ENCODE measurements around the gene KCNQ1.

KCNQ1 gene

DNA sequence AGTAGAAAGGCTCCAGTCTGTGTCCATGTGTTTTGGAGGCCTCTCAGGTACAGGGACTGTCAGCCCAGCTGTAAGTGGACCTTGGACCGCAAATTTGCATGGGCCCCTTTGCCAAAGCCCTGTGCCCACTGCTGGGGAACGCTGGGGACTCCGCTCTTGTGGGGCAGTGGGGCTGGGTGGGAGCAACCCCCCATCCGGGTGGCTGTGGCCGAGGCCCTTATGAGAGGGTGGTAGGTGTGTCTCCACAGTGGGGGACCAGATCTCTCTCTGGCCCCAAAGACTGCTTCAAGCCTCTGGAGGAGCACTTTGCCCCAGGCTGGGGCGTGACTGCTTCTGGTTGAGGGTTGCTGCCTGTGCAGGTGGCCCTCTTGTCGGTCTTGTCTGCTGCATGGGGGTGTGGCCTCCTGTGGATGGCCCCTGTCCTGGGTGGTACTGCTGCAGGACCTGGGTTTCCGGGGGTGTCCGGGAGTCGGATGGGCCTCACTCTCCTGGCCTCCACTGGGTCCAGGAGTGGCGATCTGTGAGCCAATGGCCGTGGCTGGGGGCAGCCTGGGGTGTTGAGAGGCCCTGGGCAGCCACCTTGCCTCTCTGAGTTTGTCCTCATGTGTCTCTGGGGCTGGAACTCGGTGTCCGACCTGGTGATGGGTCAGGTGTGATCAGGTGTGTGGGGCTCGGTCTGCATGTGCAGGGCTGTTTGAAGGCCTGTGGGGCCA lies 15.9 kb downstream of the KCNQ1 start:
- no peak for DNase-seq (ENCODE audit: low read depth in 2 of 3, low spot score in 1 of 3)

DNA sequence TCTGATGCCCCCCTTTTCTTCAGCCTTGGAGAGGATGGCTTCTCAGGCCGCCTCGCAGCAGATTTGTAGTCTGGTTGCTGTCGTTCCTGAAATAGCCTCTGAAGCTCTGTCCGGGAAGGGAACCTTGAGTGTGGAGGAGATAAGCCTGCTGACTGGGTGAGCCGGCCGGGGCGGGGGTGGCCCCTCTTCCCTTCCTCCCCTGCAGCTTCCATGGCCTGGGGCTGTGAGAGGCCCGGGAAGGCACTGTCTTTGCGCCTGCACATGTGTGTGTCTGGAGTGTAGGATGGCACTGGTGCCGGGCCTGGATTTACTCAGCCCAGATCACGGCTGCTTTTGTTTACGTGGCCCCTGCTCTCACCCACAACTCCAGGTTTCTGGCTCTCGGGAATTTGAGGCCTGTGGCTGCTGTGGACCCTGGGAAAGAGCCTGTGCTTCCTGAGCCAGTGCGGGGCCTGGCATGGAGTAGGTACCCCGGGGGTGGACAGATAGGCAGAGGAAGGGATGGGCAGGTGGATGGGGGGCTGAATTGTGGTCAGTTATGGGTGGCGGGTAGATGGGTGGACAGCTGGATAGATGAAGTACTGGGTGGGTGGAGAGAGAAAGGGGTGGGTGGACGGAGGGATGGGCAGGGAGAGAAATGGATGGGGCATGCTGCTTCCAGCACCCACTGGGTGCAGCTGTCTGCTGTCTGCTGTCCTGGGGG lies 16.6 kb downstream of the KCNQ1 start:
- no peak for DNase-seq (ENCODE audit: low read depth in 2 of 3, low spot score in 1 of 3)

- no peak for DNase-seq (ENCODE audit: low read depth in 2 of 3, low spot score in 1 of 3)
Measured at GRCh38 chr11:2461956-2462542, 17.2 kb downstream of the KCNQ1 start.

GRCh38 chr11:2462543-2462985 lies 17.8 kb downstream of the KCNQ1 start:
- DNase-seq (ENCODE audit: low read depth in 2 of 3, low spot score in 1 of 3), result no peak

DNA sequence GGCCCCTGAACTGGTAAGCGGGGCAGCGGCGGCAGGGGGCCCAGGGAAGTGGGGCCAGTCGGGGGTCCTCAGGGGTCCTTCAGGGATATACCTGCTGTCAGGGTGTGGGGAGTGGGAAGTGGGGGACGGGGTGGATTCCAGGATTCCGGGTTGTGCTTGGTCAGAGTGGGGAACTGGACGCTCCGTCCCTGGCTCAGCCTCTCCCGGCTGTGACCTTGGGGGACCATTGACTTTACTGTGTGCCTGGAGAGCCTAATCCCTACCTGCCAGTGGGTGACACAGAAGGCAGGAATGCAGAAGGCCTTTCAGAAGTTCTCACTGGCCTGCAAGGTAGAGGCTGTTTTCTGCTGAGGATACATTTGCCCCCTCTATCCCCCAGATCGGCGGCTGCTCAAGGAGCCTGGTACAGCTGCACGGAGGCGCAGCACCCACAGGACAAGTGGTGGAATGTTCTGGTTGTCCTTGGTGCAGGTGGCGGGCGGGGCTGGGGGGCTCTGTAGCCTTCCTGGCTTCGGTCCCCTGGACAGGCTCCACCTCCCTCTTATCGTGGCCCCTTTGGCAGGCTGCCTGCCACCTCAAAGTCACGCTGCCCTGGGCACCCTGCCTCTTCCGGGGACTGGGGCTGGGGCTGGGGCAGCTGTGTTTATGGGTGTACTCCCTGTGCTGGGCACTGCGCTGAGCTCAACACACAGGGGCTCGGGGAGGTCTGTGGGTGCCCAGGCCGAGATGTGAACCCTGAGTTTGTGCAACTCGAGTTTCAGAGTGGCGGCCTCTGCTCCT lies 18.4 kb downstream of the KCNQ1 start:
- no peak for DNase-seq (ENCODE audit: low read depth in 2 of 3, low spot score in 1 of 3)

GRCh38 chr11:2463766-2464277 lies 19.0 kb downstream of the KCNQ1 start:
- DNase-seq (ENCODE audit: low read depth in 2 of 3, low spot score in 1 of 3), result no peak

DNA sequence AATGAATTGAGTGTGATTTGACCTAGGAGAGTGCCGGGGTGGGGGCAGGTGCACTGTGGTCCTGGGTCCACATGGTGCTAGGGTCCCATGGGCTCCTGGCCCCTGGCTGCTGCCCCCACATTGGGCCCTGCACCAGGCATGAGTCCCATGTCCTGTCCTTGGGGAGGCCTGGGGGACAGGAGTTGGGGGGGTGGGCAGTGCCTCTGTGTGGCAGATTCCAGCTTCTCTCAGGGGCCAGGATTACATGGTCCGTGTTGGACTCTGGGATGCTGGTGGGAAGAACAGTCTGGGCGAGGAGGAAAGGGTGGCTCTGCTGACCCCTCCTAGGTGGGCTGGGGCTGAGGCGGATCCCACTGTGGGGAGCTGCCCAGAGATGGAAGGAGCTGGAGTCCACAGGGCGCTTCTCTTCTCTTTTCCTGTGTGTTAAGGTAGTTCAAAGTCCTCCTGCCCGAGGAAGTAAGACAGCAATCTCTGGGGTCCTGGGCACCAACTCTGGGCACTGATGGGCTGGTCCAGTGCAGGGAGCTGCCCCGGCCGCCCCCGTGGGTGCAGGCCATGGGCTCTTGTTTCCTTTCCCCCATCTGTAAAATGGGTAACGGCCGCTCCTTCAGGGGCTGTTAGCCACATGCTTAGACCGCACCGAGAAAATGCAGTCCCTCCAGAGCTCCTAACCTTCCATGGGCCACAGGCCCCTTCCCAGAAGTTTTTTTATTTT lies 19.8 kb downstream of the KCNQ1 start:
- DNase-seq (ENCODE audit: low read depth in 2 of 3, low spot score in 1 of 3), result no peak

GRCh38 chr11:2465202-2466068 lies 20.6 kb downstream of the KCNQ1 start:
- DNase-seq (ENCODE audit: low read depth in 2 of 3, low spot score in 1 of 3), result no peak

DNA sequence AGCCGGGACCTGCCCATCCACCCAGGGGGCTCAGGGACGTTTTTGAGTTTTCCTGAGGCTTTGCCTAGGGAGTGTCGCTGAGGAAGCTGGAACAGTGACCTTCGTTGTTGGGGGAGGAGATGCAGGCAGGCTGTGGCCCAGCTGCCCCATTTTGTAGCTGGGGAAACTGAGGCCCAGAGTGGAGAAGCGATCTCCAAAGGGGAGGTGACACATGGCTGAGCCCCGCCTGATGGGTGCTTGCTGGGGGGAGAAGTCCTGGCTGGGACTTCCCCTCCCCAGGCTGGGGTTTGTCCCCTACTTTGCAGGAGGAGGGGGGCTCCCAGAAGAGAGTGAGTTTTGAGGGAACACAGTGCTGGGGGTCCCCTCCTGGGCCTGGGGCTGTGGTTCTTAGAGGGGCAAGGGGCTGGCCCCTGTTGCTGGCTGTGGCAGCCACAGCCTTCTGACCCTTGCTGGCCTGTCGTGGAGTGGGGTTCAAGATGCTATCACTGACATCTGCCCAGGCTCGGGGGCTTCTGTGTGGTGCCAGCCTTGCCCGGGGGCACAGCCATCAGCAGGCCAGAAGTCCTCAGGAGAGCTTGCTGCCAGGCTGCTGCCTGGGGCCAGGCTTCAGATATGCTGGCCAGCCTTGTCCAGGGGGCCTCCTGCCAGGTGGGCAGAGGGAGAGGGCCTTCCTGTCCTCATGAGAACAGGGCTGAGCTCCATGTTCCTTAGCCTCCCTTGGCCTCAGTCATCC lies 21.4 kb downstream of the KCNQ1 start:
- no peak for DNase-seq (ENCODE audit: low read depth in 2 of 3, low spot score in 1 of 3)

DNA sequence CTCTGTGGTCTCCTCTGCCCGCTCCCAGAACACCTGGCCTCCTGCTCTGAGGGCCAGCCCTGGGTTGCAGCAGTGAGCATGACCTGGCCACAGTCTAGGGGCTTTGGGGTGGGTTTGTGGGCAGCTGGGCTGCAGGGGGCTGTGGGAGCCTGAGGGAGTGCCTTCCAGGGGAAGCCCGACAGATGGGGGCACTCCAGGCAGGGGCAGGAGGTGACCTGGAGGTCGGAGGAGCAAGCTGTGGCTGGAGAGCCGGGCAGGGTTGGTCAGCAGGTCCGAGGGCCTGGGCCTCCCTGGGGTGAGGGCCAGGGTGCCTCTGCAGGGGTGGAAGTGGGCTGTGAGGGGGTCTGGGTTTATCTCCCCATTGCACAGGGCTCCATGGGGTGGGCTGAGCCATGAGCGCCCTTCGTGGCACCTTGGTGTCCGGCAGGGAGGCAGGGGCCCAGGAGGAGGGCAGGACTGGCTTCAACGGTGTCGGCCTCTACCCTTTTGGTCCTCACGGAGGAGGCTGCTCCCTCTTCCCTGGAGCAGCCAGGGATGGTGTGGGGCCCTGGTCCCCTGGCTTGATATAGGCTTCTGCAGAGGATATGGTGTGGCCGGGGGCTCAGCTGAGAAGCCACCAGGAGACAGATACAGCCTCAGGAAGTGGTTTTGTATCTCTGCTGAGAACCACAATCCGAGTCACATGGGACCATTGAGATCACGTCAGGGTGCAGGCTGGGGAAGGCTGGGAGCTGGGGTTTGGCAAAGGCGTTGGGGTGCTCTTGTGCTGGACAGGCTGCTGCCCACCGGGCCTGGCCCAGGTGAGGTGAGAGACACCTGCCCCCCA lies 22.3 kb downstream of the KCNQ1 start:
- DNase-seq (ENCODE audit: low read depth in 2 of 3, low spot score in 1 of 3), result peak in 1 of 3 donors; percentile 43

DNA sequence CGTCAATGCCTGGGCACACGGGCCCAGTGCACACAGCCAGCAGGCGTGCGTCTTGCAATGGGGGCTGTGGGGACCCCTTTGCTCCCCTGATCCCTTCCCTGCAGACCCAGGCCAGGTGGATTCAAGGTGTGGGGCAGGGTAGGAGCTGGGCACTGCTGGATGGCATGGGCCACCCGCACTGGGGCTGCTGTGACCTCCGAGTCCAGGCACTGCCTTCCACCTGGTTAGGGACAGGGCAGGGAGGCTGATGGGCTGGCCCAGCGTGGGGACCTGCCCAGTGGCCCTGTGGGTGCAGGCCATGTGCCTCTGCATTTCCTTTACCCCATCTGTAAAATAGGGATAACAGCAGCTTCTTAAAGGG lies 22.9 kb downstream of the KCNQ1 start:
- DNase-seq (ENCODE audit: low read depth in 2 of 3, low spot score in 1 of 3), result no peak

GRCh38 chr11:2468363-2469235 lies 23.8 kb downstream of the KCNQ1 start:
- DNase-seq (ENCODE audit: low read depth in 2 of 3, low spot score in 1 of 3), result no peak

DNA sequence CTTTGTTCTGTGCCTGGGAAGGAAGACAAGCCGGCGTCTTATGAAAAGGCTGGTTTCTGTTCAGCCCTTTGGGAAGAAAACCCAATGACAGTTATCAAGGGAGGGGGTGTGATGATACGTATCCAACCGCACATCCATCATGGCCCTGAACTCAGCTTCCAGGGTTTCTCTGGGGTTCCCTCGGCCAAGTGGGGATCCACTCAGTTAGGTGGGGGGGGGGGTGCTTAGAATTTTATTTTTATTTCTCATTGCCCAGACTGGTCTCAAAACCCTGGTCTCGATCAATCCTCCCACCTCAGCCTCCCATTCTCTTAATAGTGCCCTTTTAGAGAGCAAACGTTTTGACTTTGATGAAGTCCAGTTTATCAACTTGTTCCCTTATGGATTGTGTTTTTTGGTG lies 25.7 kb downstream of the KCNQ1 start:
- no peak for DNase-seq (ENCODE audit: low read depth in 2 of 3, low spot score in 1 of 3)

GRCh38 chr11:2471048-2471803 lies 26.4 kb downstream of the KCNQ1 start:
- no peak for DNase-seq (ENCODE audit: low read depth in 2 of 3, low spot score in 1 of 3)

DNA sequence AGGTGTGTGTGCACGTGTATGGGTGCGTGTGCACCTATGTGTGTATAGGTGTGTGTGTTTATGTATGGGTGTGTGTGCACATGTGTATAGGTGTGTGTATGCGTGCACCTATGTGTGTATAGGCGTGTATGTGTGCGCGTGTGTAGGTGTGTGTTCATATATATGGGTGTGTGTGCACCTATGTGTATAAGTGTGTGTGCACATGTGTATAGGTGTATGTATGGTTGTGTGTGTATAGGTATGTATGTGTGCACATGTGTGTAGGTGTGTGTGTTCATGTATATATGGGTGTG lies 26.9 kb downstream of the KCNQ1 start:
- no peak for DNase-seq (ENCODE audit: low read depth in 2 of 3, low spot score in 1 of 3)

GRCh38 chr11:2472428-2473186 lies 27.8 kb downstream of the KCNQ1 start:
- DNase-seq (ENCODE audit: low read depth in 2 of 3, low spot score in 1 of 3), result no peak
